ENCODE results near the gene RAD51B. TPM values are rescaled to one million over a fixed set of nuclear protein-coding genes. Genes with fewer than 3 reads are reported as not detected.

Gene RAD51B
- total RNA-seq, 1 experiment from 2014 or later, result 10.8 TPM

GRCh38 chr14:67932708-67933246 is 113.2 kb downstream of the RAD51B start:
- Histone ChIP-seq H3K36me3 (ENCODE audit: low read depth, low read length) (no peaks in the 10 kb centered on the region), H3K27ac (ENCODE audit: low read length) (no peak overlapping the region), H3K9me3 (ENCODE audit: low read length) (no peaks in the 10 kb centered on the region), H3K4me1 (ENCODE audit: insufficient read depth, low read length) (no peaks in the 10 kb centered on the region), H3K4me3 (ENCODE audit: low read length) (no peak overlapping the region), H3K9ac (ENCODE audit: low read length) (no peak overlapping the region), H3F3A (ENCODE audit: low read length, unreplicated experiment) (no peaks in the 10 kb centered on the region), H3K79me2 (ENCODE audit: low read length) (no peaks in the 10 kb centered on the region), H3K9me2 (replicated peaks; ENCODE audit: low read length) (no peaks in the 10 kb centered on the region), H2AFZ (ENCODE audit: low read length) (no peak overlapping the region), H3K4me2 (ENCODE audit: low read length) (no peak overlapping the region), H3K27me3 (ENCODE audit: low read length) (no peaks in the 10 kb centered on the region), H4K20me1 (ENCODE audit: low read length) (no peaks in the 10 kb centered on the region)
- POLR2A ChIA-PET (ENCODE audit: unreplicated experiment), result interaction anchor here (0.6 kb wide), 1 partner anchor 90 kb away, joined by 3 read pairs; no protein-coding TSS in a partner anchor
- no peak for ATAC-seq
- BruUV-seq (replicated peaks), result no TSS peak
- no peak for TF ChIP-seq EZH2phosphoT487 (IDR thresholded peaks at IDR 0.05; ENCODE audit: borderline replicate concordance, low read length)
- TF ChIP-seq CTCF (conservative IDR thresholded peaks at IDR 0.05; ENCODE audit: low read depth, low read length), result no peak
- TF ChIP-seq EZH2 (IDR thresholded peaks at IDR 0.05; ENCODE audit: low read length, unreplicated experiment), result no peak
- intact Hi-C loops (cut with micrococcal nuclease), result no loop called here
- no peak for DNase-seq
- CTCF ChIA-PET, result no interaction called here

GRCh38 chr14:67933266-67933665 is 113.7 kb downstream of the RAD51B start:
- Histone ChIP-seq H4K20me1 (ENCODE audit: low read length) (no peaks in the 10 kb centered on the region), H3K4me2 (ENCODE audit: low read length) (no peak overlapping the region), H3F3A (ENCODE audit: low read length, unreplicated experiment) (no peaks in the 10 kb centered on the region), H3K9me3 (ENCODE audit: low read length) (no peaks in the 10 kb centered on the region), H3K4me3 (ENCODE audit: low read length) (no peak overlapping the region), H2AFZ (ENCODE audit: low read length) (no peak overlapping the region), H3K27ac (ENCODE audit: low read length) (no peak overlapping the region), H3K9ac (ENCODE audit: low read length) (no peak overlapping the region), H3K27me3 (ENCODE audit: low read length) (no peaks in the 10 kb centered on the region), H3K36me3 (ENCODE audit: low read depth, low read length) (no peaks in the 10 kb centered on the region), H3K9me2 (replicated peaks; ENCODE audit: low read length) (no peaks in the 10 kb centered on the region), H3K4me1 (ENCODE audit: insufficient read depth, low read length) (no peaks in the 10 kb centered on the region), H3K79me2 (ENCODE audit: low read length) (no peaks in the 10 kb centered on the region)
- intact Hi-C loops (cut with micrococcal nuclease), result no loop called here
- ATAC-seq (no peak), DNase-seq (no peak)
- POLR2A ChIA-PET (ENCODE audit: unreplicated experiment), result interaction anchor here (0.7 kb wide), 1 partner anchor 951 kb away, joined by 4 read pairs; no protein-coding TSS in a partner anchor
- CTCF ChIA-PET, result interaction anchor here (1.2 to 1.4 kb wide), 3 partner anchors 300 to 321 kb away, joined by 3 to 4 read pairs (median 3); no protein-coding TSS in a partner anchor
- TF ChIP-seq CTCF (conservative IDR thresholded peaks at IDR 0.05; ENCODE audit: low read depth, low read length) (no peak), EZH2phosphoT487 (IDR thresholded peaks at IDR 0.05; ENCODE audit: borderline replicate concordance, low read length) (no peak), EZH2 (IDR thresholded peaks at IDR 0.05; ENCODE audit: low read length, unreplicated experiment) (no peak)
- no TSS peak for BruUV-seq (replicated peaks)

DNA sequence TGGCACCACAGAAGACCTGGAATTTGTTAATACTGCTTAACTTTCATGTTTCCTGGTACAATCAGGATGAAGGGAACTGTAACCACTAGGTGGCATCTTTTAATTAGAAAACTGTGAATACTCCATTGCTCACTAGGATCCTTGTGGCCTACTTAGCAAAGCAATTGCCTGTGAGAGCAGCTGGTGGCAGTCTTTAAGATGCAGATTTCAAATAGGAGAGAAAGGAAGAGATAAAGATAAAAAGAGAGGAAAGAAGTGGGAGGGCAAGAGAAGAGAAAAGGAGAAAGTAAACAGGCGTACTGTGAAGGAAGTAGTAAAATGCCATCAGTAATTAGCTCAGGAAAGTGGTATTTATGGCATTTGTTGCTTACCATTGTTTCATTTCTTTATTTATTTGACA is 114.5 kb downstream of the RAD51B start:
- Histone ChIP-seq H3K9ac (ENCODE audit: low read length) (no peak overlapping the region), H3K9me3 (ENCODE audit: low read length) (no peaks in the 10 kb centered on the region), H2AFZ (ENCODE audit: low read length) (no peak overlapping the region), H3K9me2 (replicated peaks; ENCODE audit: low read length) (no peaks in the 10 kb centered on the region), H3K27ac (ENCODE audit: low read length) (no peak overlapping the region), H3K4me2 (ENCODE audit: low read length) (no peak overlapping the region), H4K20me1 (ENCODE audit: low read length) (no peaks in the 10 kb centered on the region), H3K79me2 (ENCODE audit: low read length) (no peaks in the 10 kb centered on the region), H3K4me1 (ENCODE audit: insufficient read depth, low read length) (no peaks in the 10 kb centered on the region), H3K36me3 (ENCODE audit: low read depth, low read length) (no peaks in the 10 kb centered on the region), H3K4me3 (ENCODE audit: low read length) (no peak overlapping the region), H3K27me3 (ENCODE audit: low read length) (no peaks in the 10 kb centered on the region), H3F3A (ENCODE audit: low read length, unreplicated experiment) (no peaks in the 10 kb centered on the region)
- no peak for TF ChIP-seq EZH2phosphoT487 (IDR thresholded peaks at IDR 0.05; ENCODE audit: borderline replicate concordance, low read length)
- peak; percentile 96 for TF ChIP-seq CTCF (conservative IDR thresholded peaks at IDR 0.05; ENCODE audit: low read depth, low read length)
- no peak for TF ChIP-seq EZH2 (IDR thresholded peaks at IDR 0.05; ENCODE audit: low read length, unreplicated experiment)
- no TSS peak for BruUV-seq (replicated peaks)
- ChIA-PET CTCF (interaction anchor here (0.6 to 1.4 kb wide), 11 partner anchors 207 to 910 kb away, joined by 3 to 16 read pairs (median 3); no protein-coding TSS in a partner anchor), POLR2A (ENCODE audit: unreplicated experiment) (interaction anchor here (0.6 to 0.7 kb wide), 4 partner anchors 12 to 950 kb away, joined by 4 to 5 read pairs (median 4); no protein-coding TSS in a partner anchor)
- DNase-seq (peak; percentile 88), ATAC-seq (peak; percentile 99)
- intact Hi-C loops (cut with micrococcal nuclease), result loop anchor here (2.0 kb wide), 7 partner anchors 51 to 911 kb away; partner anchors contain the start of gene ZFP36L1

Data from PC-3 (cell line).